A549 treated with Mapracorat at 1 μM for 4 hours (cell line): Measurements from ENCODE around the gene GPR149. TPM values are rescaled to one million over a fixed set of nuclear protein-coding genes. Genes with fewer than 3 reads are reported as not detected.

Experiments used
- total RNA-seq: library from RNA; stranded (reverse); fragments of 200-300 nt; extraction: Qiagen RNA extraction; gene quantifications from 5 replicates; pipeline ENCODE4 v1.2.3, GENCODE V29; 2022

Gene GPR149, protein sequence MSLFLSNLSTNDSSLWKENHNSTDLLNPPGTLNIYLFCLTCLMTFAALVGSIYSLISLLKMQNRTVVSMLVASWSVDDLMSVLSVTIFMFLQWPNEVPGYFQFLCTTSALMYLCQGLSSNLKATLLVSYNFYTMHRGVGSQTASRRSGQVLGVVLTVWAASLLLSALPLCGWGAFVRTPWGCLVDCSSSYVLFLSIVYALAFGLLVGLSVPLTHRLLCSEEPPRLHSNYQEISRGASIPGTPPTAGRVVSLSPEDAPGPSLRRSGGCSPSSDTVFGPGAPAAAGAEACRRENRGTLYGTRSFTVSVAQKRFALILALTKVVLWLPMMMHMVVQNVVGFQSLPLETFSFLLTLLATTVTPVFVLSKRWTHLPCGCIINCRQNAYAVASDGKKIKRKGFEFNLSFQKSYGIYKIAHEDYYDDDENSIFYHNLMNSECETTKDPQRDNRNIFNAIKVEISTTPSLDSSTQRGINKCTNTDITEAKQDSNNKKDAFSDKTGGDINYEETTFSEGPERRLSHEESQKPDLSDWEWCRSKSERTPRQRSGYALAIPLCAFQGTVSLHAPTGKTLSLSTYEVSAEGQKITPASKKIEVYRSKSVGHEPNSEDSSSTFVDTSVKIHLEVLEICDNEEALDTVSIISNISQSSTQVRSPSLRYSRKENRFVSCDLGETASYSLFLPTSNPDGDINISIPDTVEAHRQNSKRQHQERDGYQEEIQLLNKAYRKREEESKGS
- total RNA-seq, result not detected in 5 replicates

GRCh38 chr3:154430014-154430413 lies at the start of gene GPR149:
Gene GPR149, minus strand, starts transcription at chr3:154430190. Its CDS starts 575 bp downstream, at chr3:154429615.

GRCh38 chr3:154323891-154324738 lies 105.9 kb downstream of the GPR149 start, which contains the start of gene DHX36:
Gene DHX36, minus strand, starts transcription at chr3:154324487. Its CDS starts 71 bp downstream, at chr3:154324416.

Other genes with a start within 250 kb of the GPR149 start
- gene DHX36, start 105.7 kb downstream of the GPR149 start, total RNA-seq, result 49.1 to 65.4 TPM (median 58.7 TPM) in 5 replicates